ENCODE results near the gene KLHDC8A.
A peak's percentile ranks its signal among the peaks of the same experiment; 100 is the strongest.

KLHDC8A gene

GRCh38 chr1:205294175-205294917 lies 62.4 kb downstream of the KLHDC8A start:
- no peak for DNase-seq

GRCh38 chr1:205293350-205294074 lies 63.2 kb downstream of the KLHDC8A start:
- DNase-seq, result no peak

DNA sequence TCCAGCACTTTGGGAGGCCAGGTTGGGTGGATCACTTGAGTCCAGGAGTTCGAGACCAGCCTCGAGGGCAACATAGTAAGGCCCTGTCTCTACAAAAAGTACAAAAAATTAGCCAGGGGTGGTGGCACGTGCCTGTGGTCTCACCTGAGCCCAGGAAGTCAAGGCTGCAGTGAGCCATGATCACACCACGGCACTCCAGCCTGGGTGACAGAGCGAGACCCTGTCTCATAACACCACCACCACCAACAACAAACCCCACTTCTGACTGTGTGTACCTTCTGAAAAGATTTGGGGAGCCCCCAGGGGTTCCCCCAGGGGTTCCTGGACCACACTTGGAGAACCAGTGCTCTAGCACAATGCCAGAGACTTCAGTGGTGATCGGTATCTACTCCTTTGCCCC lies 65.1 kb downstream of the KLHDC8A start:
- no peak for DNase-seq

DNA sequence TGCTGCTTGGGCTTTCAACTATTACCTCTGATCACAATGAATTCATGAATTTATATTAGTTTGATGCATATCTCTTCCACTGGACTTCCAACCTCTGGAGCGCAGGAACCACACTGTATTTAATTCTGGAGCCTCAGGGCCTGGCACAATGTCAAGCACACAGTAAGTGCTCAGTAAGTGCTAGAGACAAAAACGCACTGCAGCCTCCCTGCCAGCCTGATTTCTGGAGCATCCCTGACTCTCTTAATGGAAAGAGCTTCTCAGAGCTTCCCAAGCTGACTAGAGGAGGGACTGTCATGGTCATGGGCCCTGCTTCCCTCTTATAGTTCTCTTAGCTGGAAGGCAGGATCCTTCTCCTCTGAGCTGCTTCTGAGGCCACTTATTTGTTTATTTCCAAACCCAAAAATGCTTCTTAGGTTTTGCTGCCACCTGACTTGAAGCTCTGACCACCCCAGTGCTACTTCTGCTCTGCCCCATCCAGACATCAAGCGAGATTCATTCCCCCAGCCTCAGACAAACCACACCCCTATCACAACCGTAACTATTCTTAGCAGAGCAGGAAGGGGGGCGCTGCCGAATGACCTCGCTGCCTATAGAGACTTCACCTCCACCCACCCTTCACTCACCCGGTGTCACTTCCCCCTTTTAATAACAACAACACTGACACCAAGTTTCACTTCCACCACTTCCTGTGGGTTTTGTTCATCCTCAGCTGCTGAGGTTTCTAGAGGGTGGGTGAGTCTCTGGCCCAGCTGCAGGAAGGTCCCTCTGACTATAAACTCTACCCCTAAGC lies 68.8 kb downstream of the KLHDC8A start:
- DNase-seq, result peak; percentile 81

GRCh38 chr1:205287076-205287475 lies 69.6 kb downstream of the KLHDC8A start:
- no peak for DNase-seq

GRCh38 chr1:205286335-205286950 lies 70.3 kb downstream of the KLHDC8A start:
- DNase-seq, result peak; percentile 93

Measured in activated CD8-positive, alpha-beta memory T cell treated with anti-CD3 and anti-CD28 coated beads, Interleukin-2, amount 50 U/mL, for 48 hours (primary cell).